ENCODE measurements around the gene NRXN3.

- TF ChIP-seq CTCF (IDR thresholded peaks at IDR 0.05) = no peak
- TF ChIP-seq POLR2AphosphoS5 (IDR thresholded peaks at IDR 0.05) = no peak
- no peak for TF ChIP-seq EP300 (IDR thresholded peaks at IDR 0.05; ENCODE audit: low read depth)
Measured at GRCh38 chr14:78403278-78403815, 233.2 kb downstream of the NRXN3 start.
